Endometrium (tissue), 2 donors: ENCODE results near the gene NYAP1.
A peak's percentile ranks its signal among the peaks of the same experiment; 100 is the strongest.
"Not testable (repeated sequence)": the region's sequence is repeated elsewhere in the genome, so short reads cannot be mapped to it uniquely, and the experiment has no call there.

Experiments used
- FAIRE-seq: peaks from 2 replicates; lab custom pipeline; 2012; peaks lifted over from hg19 to GRCh38; lab: Jason Lieb, UNC
- donor health status: control.
- donor health status: control.

Gene NYAP1

GRCh38 chr7:100513212-100513810 lies 29.6 kb downstream of the NYAP1 start:
- no peak for FAIRE-seq

- FAIRE-seq: peak; percentile 76
Measured at GRCh38 chr7:100515072-100515532, 31.4 kb downstream of the NYAP1 start.

- FAIRE-seq: peak; percentile 91
Measured at GRCh38 chr7:100516135-100516812, 32.5 kb downstream of the NYAP1 start.

DNA sequence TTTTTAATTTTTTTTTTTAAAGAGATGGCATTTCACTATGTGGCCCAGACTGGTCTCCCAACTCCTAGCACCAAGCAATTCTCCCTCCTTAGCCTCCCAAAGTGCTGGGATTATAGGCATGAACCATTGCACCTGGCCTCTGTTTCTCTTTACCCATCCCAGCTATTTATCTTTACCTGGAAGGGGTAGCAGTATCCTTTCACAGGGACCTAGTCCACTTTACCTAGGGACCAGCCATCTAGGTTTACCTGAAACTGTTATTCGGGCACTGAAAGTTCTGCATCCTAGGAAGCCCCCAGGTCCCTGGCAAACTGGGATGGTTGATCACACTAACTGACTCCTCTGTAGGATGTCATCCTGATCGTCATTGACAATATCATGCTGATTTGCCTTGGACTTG lies 33.6 kb downstream of the NYAP1 start:
- no peak for FAIRE-seq

DNA sequence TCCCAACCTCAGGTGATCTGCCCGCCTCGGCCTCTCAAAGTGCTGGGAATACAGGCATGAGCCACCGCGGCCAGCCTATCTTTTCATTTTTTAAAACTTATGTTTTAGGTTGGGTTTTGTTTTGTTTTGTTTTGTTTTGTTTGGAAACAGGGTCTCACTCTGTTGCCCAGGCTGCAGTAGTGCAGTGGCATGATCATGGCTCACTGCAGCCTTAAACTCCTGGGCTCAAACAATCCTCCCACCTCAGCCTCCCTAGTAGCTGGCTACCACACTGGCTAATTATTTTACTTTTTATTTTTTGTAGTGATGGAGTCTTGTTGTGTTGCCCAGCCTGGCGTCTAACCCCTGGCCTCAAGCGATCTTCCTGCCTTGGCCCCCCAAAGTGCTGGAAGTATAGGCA lies 35.9 kb downstream of the NYAP1 start:
- FAIRE-seq: no peak

DNA sequence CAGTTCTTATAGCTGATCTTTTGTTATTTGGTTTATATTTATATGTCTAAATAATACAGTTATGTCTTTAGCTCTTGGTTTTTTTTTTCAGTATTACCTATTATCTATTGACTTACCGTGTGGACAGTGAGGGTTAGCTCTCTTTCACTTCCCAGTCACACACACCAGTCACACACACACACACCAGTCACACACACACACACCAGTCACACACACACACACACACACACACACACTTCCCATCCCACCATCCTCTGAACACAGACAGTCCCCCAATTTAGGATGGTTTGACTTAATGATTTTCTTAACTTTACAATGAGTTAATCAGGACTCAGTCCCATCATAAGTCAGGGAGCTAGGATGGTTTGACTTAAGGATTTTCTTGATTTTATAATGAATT lies 36.4 kb downstream of the NYAP1 start:
- no peak for FAIRE-seq

GRCh38 chr7:100521076-100521475 lies 37.3 kb downstream of the NYAP1 start:
- FAIRE-seq: no peak

DNA sequence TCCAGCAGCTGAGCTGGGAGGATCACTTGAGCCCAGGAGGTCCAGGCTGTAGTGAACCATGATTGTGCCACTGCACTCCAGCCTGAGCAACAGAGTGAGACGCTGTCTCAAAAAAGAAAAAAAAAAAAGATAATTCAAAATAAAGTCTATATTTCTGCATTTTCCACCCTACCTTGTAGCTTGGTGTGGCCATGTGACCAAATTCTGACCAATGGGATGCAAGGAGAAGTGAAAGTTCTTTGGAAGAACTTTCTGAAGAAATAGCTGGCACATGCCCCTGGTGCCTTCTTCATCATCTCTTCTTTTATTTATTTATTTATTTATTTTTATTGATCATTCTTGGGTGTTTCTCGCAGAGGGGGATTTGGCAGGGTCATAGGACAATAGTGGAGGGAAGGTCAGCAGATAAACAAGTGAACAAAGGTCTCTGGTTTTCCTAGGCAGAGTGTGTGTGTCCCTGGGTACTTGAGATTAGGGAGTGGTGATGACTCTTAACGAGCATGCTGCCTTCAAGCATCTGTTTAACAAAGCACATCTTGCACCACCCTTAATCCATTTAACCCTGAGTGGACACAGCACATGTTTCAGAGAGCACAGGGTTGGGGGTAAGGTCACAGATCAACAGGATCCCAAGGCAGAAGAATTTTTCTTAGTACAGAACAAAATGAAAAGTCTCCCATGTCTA lies 38.3 kb downstream of the NYAP1 start:
- not testable (repeated sequence) for FAIRE-seq

- FAIRE-seq: not testable (repeated sequence)
Measured at GRCh38 chr7:100523192-100523591, 39.5 kb downstream of the NYAP1 start.

- not testable (repeated sequence) for FAIRE-seq
Measured at GRCh38 chr7:100528108-100528866, 44.6 kb downstream of the NYAP1 start.

- FAIRE-seq: no peak
Measured at GRCh38 chr7:100532165-100533022, 48.7 kb downstream of the NYAP1 start.

DNA sequence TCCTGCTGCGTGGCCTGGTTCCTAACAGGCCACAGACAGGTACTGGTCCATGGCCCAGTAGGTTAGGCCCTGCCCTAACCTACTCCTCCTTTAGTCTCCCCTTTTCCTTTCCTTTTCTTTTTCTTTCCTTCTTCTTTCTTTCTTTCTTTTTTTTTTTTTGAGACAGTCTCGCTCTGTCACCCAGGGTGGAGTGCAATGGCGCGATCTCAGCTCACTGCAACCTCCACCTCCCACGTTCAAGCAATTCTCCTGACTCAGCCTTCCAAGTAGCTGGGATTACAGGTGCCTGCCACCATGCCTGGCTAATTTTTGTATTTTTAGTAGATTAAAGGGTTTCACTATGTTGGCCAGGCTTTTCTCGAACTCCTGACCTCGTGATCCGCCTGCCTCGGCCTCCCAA lies 52.3 kb downstream of the NYAP1 start:
- not testable (repeated sequence) for FAIRE-seq

- FAIRE-seq: not testable (repeated sequence)
Measured at GRCh38 chr7:100536695-100537094, 53.0 kb downstream of the NYAP1 start.

DNA sequence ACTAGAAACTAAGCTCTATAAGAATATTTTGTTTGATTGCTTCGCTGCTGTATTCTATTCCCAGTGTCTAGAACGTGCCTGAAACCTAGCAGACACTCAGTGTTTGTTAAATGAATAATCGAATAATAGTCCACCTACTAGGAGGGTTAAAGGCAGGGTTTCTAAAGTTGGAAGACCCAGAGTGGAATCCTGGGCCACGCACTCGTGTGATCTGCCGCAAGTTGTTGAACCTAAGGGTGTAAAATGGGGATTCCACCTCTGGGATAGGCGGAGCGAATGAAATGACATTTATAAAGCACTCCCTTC lies 54.6 kb downstream of the NYAP1 start:
- no peak for FAIRE-seq

- FAIRE-seq: peak; percentile 97
Measured at GRCh38 chr7:100538654-100539435, 55.1 kb downstream of the NYAP1 start, which contains the start of gene AGFG2. AGFG2 (plus strand) TSS chr7:100539203; CDS start chr7:100539347, 144 bp downstream.

DNA sequence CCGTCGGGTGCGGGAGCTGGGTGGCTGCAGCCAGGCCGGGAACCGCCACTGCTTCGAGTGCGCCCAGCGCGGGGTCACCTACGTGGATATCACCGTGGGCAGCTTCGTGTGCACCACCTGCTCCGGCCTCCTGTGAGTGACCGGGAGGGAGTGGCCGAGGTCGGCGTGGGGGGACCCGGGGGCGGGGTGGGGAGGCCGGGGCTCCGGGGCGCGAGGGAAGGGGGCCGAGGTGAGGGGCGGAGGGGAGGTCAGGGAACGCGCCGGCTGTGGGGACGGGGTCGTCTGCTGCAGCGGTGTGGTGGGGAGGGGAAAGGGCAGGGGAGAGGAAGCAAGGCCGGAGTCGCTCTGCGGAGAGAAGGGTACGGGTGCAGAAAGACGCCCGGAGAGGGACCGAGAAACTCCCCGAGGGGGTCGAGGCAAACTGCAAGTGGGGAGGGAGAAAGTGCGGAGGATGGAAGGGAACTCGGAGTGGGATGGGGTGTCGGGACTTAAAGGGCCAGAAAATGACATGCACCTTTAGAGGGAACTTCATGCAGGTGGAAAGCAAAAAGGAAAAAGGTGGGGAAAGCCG lies 55.8 kb downstream of the NYAP1 start:
- no peak for FAIRE-seq

DNA sequence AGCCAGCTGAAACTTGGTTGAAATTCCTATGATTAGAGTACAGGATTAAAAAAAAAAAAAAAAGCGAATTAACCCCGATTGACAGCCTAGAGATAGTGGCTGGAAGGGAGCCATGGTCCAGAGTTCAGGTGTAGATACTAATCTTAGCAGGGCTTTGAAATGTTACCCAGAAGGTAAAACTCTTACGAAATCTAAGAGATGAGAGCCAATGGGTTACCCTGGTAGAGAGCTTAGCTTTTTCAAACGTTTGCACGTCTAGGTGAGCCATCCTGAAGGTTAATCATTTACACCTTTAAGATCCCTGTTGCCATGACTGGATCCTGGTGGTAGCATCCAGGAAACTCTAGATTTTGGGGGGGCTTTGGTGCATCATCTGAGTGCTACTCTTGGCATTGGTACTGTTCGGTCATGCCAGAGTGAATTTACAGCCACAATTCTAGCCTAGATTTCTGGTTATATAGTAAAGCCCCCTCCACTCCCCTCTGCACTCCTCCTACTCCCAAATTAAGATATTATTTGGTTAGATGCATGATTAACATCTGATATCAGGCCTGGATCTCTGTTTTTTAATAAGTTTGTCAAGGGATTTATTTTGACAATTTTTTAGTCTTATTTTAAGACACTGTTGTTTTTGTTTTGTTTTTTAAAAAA lies 56.5 kb downstream of the NYAP1 start:
- no peak for FAIRE-seq

DNA sequence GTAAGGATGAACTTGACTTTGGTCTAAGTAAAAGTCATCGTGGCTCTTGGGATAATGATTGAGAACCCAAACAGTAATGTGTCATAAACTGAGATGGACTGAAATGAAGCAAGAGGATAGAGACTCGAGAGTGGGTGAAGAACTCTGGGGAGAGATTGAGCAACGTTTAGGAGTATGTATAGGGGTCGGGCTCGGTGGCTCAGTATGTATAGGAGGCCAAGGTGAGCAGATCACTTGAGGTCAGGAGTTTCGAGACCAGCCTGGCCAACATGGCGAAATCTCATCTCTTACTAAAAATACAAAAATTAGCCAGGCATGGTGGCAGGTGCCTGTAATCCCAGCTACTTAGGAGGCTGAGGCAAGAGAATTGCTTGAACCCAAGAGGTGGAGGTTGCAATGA lies 57.6 kb downstream of the NYAP1 start:
- FAIRE-seq: not testable (repeated sequence)

DNA sequence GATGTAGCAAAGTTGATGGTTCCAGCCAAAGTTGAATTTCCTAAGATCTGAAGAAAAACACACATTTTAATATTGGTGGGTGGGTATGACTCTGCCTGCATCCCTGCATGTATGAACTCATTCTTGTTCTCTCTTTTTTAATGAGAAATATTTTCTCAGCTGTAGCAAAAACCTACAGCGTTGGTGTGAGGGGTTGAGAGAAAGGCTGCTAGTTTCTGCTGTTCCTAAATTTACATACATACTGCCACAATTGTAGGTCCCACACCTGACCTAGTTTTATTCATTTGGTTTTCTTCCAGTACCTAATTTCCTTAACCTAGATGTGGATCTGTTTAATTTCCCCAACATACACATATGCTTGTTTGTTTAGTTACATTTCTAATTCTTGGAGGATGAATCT lies 59.9 kb downstream of the NYAP1 start:
- no peak for FAIRE-seq

DNA sequence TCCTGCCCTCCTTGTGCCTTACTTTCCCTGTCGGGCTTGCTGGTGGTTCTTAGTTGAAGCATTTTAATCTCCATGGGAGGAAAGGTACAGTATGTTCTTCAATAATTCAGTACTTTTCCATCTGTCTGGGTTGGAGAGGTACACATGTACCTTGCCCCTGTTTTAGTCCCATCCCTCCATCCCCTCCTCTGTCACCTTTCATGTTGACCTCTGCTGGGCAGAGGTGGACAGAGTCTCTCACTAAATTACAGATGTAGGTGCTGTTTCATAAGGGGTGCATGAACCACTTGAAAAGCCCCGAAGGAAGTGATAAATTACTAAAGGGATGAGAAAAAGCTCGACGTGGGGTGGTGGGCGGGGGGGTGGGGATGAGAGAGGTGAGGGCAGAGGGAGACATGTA lies 60.7 kb downstream of the NYAP1 start:
- FAIRE-seq: no peak
